ENCODE data around the gene GPM6B. TPM values are rescaled to one million over a fixed set of nuclear protein-coding genes. Genes with fewer than 3 reads are reported as not detected.

The GPM6B gene
- total and polyA plus RNA-seq, 2 experiments from 2014 or later: 82.6 to 95.4 TPM

GRCh38 chrX:13798184-13798583 is 18.7 kb downstream of the GPM6B start (continued):
- TF ChIP-seq ZNF462 (CRISPR knock-in tag; IDR thresholded peaks at IDR 0.05): no peak
- no peak for TF ChIP-seq EZH2 (IDR thresholded peaks at IDR 0.05; ENCODE audit: low read depth, unreplicated experiment)
- no peak for TF ChIP-seq REST (IDR thresholded peaks at IDR 0.05; ENCODE audit: unreplicated experiment)

GRCh38 chrX:13797512-13797911 is 19.4 kb downstream of the GPM6B start:
- DNase-seq (ENCODE audit: low spot score): no peak
- H3K9me3 Mint-ChIP-seq: 0 out of 3 replicates have a peak, but pooled peaks cover 3% of the 10 kb centered on the region
- Histone ChIP-seq H3F3A (replicated peaks; ENCODE audit: low read depth) (no peaks in the 10 kb centered on the region), H3K4me3 (no peak overlapping the region), H3K9me2 (ENCODE audit: insufficient read depth) (no peaks in the 10 kb centered on the region), H4K20me1 (replicated peaks; ENCODE audit: insufficient read depth) (no peaks in the 10 kb centered on the region), H3K27ac (ENCODE audit: low read depth) (no peak overlapping the region), H3K36me3 (ENCODE audit: insufficient read depth) (no peaks in the 10 kb centered on the region), H3K4me1 (ENCODE audit: insufficient read depth) (peaks cover 15% of the 10 kb centered on the region), H3K27me3 (ENCODE audit: insufficient read depth) (no peaks in the 10 kb centered on the region), H3K79me2 (replicated peaks; ENCODE audit: insufficient read depth) (peaks cover 6% of the 10 kb centered on the region), H2AFZ (no peak overlapping the region), H3K4me2 (no peak overlapping the region)
- peaks cover 27% of the 10 kb centered on the region for H3K4me1 Mint-ChIP-seq
- ATAC-seq: no peak
- H3K27ac Mint-ChIP-seq: no peak overlapping the region
- H3K36me3 Mint-ChIP-seq (ENCODE audit: low read depth): peaks cover 19% of the 10 kb centered on the region
- H3K4me3 Mint-ChIP-seq: no peak overlapping the region
- H3K27me3 Mint-ChIP-seq (ENCODE audit: insufficient read depth, low read depth, poor library complexity): peaks cover 6% of the 10 kb centered on the region
- TF ChIP-seq ZNF331 (CRISPR knock-in tag; IDR thresholded peaks at IDR 0.05; ENCODE audit: low read depth) (no peak), EZH2 (IDR thresholded peaks at IDR 0.05; ENCODE audit: low read depth, unreplicated experiment) (no peak), STAT1 (IDR thresholded peaks at IDR 0.05; ENCODE audit: unreplicated experiment) (no peak), REST (IDR thresholded peaks at IDR 0.05; ENCODE audit: unreplicated experiment) (no peak), JUNB (IDR thresholded peaks at IDR 0.05; ENCODE audit: unreplicated experiment) (no peak), NANOG (IDR thresholded peaks at IDR 0.05; ENCODE audit: borderline replicate concordance) (no peak), ETS1 (IDR thresholded peaks at IDR 0.05) (no peak), CREB1 (CRISPR knock-in tag; IDR thresholded peaks at IDR 0.05; ENCODE audit: low read depth) (no peak), EZH2phosphoT487 (IDR thresholded peaks at IDR 0.05; ENCODE audit: unreplicated experiment) (no peak), ZNF114 (CRISPR knock-in tag; IDR thresholded peaks at IDR 0.05) (no peak)

All from GM23338 (cell line).